Activated T-helper 1 cell treated with anti-CD3 and anti-CD28 coated beads, Interleukin-2, amount 50 U/mL, for 16 hours (primary cell): ENCODE data around the gene NOTCH3.

Experiments
- DNase-seq, 2 donors: peaks; one replicate each; pipeline ENCODE4 v3.0.0-alpha.2; 2020; ENCODE audit warnings: low read depth in 1 of 2, low spot score in 1 of 2

NOTCH3 gene

GRCh38 chr19:15125232-15126067 is 75.3 kb downstream of the NOTCH3 start:
- peak; percentile 89 to 94 for DNase-seq

GRCh38 chr19:15124572-15125231 is 76.1 kb downstream of the NOTCH3 start:
- DNase-seq, result no peak

DNA sequence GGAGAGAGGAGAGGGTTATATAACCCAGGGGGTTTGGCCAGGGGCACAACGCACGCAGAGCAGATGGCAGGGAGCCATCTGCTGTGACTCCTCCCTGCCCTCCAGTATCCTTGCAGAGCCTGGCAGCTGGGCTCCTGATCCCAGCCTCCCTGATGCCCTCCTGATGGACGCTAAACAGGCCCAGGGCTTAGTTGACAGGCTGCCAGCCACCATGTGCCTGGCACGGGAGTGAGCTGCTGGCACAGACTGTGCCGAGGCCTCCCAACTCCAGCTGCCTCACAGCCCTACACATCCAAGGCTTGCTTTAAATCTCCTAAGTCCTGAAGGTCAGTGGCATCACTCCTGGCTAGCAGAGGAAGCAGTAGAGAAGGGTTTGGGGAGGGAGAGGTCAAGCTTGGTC is 76.9 kb downstream of the NOTCH3 start:
- no peak for DNase-seq

GRCh38 chr19:15123031-15123890 is 77.5 kb downstream of the NOTCH3 start:
- DNase-seq, result no peak

DNA sequence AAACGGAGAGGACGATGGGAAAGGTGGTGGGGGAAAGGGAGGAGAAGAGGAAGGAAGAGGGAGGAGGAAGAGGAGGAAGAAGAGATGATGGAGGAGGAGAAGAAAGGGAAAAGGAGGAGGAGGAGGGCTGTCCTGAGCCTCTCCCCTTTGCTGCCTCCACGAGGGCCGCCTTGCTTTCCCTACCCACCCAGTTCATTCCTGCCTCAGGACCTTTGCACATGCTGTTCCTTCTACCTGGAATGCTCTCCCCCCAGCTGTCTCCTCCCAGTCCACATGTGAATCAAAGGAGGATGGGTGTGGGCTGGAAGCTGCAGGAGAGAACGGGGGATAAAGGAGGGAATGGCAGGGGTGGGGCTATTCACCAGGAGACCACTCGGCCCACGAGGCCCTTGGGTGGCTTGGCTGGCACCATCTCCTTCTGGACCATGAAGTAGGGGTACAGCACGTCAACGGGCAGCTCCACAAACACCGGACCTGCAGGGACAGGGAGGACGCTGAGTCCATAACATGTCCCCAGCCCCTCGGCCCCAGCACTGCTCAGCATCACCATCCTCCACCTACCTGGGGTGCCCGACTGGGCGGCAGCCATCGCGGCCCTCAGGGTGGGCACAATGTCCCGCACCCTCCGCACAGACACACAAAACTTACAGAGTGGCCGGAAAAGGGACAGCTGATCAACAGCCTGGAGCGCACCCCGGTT is 78.3 kb downstream of the NOTCH3 start:
- DNase-seq, result no peak

DNA sequence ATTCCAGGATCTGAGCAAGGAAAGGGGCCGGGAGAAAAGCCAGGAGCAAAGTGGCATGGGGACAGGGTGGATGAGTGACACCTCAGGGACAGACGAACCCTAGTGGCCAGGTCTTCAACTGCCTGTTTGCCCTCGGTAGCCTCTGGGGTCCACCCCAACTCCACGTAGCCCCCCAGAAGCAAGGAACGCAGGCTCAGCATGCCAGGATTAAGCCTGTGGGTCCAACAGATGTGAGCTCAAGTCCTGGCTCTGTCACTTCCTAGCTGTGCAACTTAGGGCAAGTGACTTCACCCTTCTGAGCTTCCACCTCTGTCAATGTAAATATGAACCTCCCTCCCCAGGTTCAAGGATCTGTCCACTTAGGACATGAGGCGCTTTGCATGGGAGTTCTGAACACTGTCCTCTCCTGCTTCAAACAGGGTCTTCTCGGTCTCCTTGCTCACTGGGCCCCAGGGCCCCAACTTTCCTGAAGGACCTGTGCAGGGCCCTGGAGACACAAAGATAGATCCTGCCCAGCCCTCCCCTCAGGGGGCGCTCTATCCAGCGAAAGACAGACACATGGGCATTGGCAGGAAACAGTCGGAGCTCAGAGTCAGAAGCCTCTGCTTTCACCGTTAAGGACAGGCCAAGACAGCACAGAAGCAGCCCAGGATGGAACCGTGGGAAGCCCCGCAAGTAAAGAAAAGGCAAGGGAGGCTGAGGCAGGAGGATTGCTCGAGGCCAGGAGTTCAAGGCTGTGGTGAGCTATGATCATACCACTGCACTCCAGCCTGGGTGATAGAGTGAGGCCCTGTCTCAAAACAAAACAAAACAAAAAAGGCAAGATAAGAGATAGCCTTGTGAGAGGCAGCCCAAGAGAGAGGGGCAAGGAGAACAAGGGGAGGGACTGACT is 80.4 kb downstream of the NOTCH3 start:
- DNase-seq, result no peak

DNA sequence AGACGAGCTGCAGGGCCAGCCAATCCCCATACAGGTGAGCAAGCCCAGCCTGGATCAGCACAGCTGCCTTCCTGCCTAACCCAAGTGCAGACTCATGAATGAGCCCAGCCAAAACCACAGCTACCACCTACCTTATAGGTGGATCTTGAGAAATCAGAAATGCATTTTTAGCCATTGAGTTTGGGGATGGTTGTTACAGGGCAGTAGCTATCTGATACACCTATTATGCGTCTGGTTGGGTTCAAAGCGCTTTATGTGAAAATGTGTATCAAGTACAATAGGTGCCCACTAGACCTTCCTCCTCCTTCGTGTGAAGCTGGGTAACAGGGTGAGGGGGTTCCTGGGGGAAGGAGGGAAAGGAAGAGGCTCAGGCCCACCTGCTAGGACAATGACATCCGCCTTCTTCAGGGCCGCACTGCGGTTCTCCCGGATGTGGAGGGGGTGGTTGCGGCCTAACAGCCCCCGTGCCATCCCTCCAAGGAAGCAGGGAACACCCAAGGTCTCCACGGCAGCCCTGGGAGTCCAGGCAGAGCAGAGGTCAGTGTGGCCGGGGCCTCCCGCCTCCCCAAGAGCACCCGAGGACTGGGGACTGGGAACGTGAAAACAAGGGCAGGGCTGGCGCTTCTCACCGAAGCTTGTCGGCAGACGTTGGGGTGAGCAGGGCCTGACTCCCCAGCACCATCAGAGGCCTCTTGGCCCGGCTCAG is 81.9 kb downstream of the NOTCH3 start:
- no peak for DNase-seq

GRCh38 chr19:15118248-15118647 is 82.5 kb downstream of the NOTCH3 start:
- DNase-seq, result no peak

- DNase-seq, result no peak
These were observed 83.9 kb downstream of the NOTCH3 start for GRCh38 chr19:15116856-15117255.

GRCh38 chr19:15115762-15116615 is 84.8 kb downstream of the NOTCH3 start:
- no peak for DNase-seq

GRCh38 chr19:15115080-15115479 is 85.7 kb downstream of the NOTCH3 start:
- no peak for DNase-seq

GRCh38 chr19:15114153-15114540 is 86.6 kb downstream of the NOTCH3 start:
- no peak for DNase-seq

DNA sequence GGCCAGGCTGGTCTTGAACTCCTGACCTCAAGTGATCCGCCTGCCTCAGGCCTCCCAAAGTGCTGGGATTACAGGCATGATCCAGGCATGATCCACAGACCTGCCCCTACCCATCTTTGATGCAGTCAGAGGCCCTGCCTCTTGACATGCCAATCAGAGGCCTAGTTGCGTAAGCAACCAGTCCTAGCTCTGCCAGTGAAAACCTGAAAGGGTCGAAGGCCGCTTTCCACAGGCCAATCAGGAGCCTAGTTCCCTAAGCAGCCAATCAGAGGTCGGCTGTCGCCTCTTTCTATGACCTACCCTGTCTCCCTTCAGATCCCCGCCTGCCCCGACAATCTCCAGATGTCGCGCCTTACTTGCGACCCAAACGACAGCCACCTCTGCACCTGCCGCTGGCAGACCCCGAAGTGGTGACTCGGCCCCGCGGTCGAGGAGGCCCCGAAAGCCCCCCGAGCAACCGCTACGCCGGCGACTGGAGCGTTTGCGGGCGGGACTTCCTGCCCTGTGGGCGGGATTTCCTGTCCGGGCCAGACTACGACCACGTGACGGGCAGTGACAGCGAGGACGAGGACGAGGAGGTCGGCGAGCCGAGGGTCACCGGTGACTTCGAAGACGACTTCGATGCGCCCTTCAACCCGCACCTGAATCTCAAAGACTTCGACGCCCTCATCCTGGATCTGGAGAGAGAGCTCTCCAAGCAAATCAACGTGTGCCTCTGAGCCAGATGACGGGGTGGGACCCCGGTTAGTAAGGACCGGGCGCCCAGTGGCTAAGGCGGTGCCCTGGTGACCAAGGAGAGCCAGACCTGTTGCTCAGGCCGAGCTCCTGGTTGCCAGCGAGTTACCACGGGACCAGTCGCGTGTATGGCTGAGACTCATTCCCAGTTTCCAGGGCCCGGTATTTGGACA is 87.3 kb downstream of the NOTCH3 start:
- DNase-seq, result no peak

DNA sequence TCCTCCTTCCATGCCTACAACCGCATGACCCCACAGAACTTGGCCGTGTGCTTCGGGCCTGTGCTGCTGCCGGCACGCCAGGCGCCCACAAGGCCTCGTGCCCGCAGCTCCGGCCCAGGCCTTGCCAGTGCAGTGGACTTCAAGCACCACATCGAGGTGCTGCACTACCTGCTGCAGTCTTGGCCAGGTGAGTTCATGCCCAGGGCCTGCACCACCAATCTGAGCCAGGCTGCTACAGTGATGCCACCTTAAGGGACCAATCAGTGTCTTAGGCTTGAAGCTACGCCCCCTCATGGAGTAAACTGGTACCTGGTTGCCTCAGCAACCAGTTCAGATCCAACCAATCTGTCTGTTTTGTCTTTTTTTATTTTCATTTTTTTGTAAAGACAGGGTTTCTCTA is 88.4 kb downstream of the NOTCH3 start:
- no peak for DNase-seq

DNA sequence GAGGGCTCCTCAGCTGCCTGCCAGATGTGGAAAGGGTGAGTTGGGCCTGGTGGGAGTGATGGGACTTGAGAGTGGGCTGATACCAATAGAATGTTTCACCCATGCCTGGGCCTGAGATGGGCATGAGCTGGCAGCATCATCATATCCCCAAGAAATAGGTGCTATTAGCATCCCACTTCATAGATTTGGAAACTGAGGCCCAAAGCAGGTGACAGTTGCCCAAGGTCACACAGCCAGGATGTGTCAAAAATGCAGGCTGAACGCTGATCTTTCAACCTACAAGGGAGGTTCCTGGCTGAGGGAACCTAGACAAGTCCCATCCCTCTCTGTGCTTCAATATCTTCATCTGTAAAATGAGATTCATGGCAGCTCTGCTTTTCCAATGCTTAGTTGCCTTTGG is 89.0 kb downstream of the NOTCH3 start:
- no peak for DNase-seq

DNA sequence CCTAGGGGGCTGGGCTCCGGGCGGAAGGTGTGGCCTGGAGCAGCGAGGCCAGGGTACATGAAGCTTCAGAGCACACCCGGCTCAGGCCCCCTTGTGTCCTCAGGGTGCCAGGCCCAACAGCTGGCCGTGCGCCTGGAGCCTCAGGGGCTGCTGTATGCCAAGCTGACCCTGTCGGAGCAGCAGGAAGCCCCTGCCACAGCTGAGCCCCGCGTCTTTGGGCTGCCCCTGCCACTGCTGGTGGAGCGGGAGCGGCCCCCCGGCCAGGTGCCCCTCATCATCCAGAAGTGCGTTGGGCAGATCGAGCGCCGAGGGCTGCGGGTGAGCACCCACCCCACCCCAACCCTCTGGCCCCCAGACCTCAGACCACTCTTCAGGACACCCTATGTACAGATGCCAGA is 90.4 kb downstream of the NOTCH3 start:
- DNase-seq, result no peak

- no peak for DNase-seq
These were observed 90.9 kb downstream of the NOTCH3 start for GRCh38 chr19:15109768-15110417.
